Left ventricle myocardium inferior (tissue), 1 donor: ENCODE results near the gene MAP1A. TPM values are rescaled to one million over a fixed set of nuclear protein-coding genes. Genes with fewer than 3 reads are reported as not detected.
A peak's percentile ranks its signal among the peaks of the same experiment; 100 is the strongest.

Experiments
- DNase-seq: peaks from one replicate; pipeline ENCODE4 v3.0.0-alpha.2; 2020
- H3K27ac ChIP-seq: fragments of 200-600 bp; replicated peaks from 2 replicates; pipeline ENCODE4 v1.8.0; 2021
- H3K27me3 ChIP-seq: fragments of 200-600 bp; 2 replicates; pipeline ENCODE4 v1.8.0; 2021; ENCODE audit warnings: low read depth
- H3K36me3 ChIP-seq: fragments of 200-600 bp; 2 replicates; pipeline ENCODE4 v1.8.0; 2021
- H3K4me1 ChIP-seq: fragments of 200-600 bp; 2 replicates; pipeline ENCODE4 v1.8.0; 2021
- H3K4me3 ChIP-seq: fragments of 200-600 bp; 2 replicates; pipeline ENCODE4 v1.8.0; 2021; ENCODE audit warnings: mild to moderate bottlenecking, moderate library complexity
- H3K9me3 ChIP-seq: fragments of 200-600 bp; replicated peaks from 2 replicates; pipeline ENCODE4 v1.8.0; 2021
- intact Hi-C: fragments of 100-400 bp; cut with micrococcal nuclease; formaldehyde crosslinking; loops from one replicate; pipeline ENCODE4 v1.11.0; 2022
- total RNA-seq: library from RNA; stranded (reverse); fragmentation: NEBNext Ultra II Directional; extraction: Animal tissue kit (Norgen Biotek cat#: 25700); gene quantifications from one replicate; pipeline ENCODE4 v1.2.1, GENCODE V29; 2021
- TF ChIP-seq, protein P1 (sequence below): fragments of 200-600 bp; IDR thresholded peaks from 2 replicates; pipeline ENCODE4 v1.8.0; 2021; ENCODE audit warnings: antibody characterized with exemption, mild to moderate bottlenecking, borderline replicate concordance
- donor health status: DM: no; HTN: yes; CAD: no; lungs with severe emphysema.

The MAP1A gene
- total RNA-seq, 1 donor from 2014 or later: 56.0 TPM

DNA sequence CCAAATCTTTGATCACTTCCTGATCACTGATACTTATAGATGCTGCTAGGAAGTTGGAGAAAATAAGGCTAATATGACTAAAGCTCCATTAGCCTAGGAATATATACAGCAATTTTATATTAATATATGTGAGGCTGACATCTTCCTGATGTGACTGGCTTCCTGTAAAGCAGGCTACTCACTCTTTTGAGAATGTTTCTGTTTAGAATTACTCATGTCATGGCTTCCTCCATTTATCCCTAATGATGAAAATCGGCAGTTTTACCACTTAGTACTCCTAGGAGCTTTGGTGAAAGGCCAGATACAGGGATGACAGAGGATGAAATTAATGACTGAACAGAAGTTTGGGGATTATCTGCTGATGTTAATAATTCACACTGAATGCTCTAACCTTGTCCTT is 3.9 kb upstream of the MAP1A start:
- TF ChIP-seq, protein P1, sequence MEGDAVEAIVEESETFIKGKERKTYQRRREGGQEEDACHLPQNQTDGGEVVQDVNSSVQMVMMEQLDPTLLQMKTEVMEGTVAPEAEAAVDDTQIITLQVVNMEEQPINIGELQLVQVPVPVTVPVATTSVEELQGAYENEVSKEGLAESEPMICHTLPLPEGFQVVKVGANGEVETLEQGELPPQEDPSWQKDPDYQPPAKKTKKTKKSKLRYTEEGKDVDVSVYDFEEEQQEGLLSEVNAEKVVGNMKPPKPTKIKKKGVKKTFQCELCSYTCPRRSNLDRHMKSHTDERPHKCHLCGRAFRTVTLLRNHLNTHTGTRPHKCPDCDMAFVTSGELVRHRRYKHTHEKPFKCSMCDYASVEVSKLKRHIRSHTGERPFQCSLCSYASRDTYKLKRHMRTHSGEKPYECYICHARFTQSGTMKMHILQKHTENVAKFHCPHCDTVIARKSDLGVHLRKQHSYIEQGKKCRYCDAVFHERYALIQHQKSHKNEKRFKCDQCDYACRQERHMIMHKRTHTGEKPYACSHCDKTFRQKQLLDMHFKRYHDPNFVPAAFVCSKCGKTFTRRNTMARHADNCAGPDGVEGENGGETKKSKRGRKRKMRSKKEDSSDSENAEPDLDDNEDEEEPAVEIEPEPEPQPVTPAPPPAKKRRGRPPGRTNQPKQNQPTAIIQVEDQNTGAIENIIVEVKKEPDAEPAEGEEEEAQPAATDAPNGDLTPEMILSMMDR: no peak
- no peak overlapping the region for H3K4me3 ChIP-seq
- no peaks in the 10 kb centered on the region for H3K36me3 ChIP-seq
- no peaks in the 10 kb centered on the region for H3K9me3 ChIP-seq
- H3K4me1 ChIP-seq: peaks cover 83% of the 10 kb centered on the region
- intact Hi-C loops: no loop called here
- no peak for DNase-seq
- H3K27me3 ChIP-seq: peaks cover 8% of the 10 kb centered on the region
- H3K27ac ChIP-seq: peak overlapping the region; percentile 80

GRCh38 chr15:43514241-43515057 is 3.0 kb upstream of the MAP1A start:
- H3K27ac ChIP-seq: peak overlapping the region; percentile 80
- H3K4me3 ChIP-seq: no peak overlapping the region
- DNase-seq: peak; percentile 74
- no peaks in the 10 kb centered on the region for H3K9me3 ChIP-seq
- TF ChIP-seq, protein P1: peak; percentile 62
- intact Hi-C loops: no loop called here
- peaks cover 83% of the 10 kb centered on the region for H3K4me1 ChIP-seq
- no peaks in the 10 kb centered on the region for H3K36me3 ChIP-seq
- H3K27me3 ChIP-seq: peaks cover 8% of the 10 kb centered on the region

DNA sequence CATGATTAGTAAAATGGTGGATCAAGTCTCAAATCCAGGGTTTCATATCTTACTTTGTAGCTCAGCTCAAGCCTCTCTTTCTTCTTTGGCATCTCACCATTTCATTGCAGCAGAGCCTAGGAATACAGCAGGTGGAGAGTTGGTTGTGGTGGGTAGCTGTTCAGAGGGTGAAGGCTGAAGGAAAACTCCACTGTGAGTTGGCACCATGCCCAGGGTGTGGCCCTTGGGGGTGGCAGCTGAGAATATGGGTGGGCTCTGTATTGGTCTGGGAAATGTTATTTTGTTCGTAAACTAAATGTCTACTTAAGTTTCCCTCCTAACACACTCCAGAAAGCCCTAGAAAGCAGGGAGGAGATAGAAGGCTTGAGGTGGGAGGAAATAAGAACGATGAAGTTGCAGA is 1.7 kb upstream of the MAP1A start:
- Histone ChIP-seq H3K36me3 (peaks cover 3% of the 10 kb centered on the region), H3K4me1 (peaks cover 72% of the 10 kb centered on the region), H3K9me3 (no peaks in the 10 kb centered on the region), H3K4me3 (peak overlapping the region; percentile 66), H3K27me3 (peaks cover 8% of the 10 kb centered on the region), H3K27ac (peak overlapping the region; percentile 80)
- no peak for DNase-seq
- intact Hi-C loops: no loop called here
- TF ChIP-seq, protein P1: no peak

GRCh38 chr15:43516185-43516584 is 1.2 kb upstream of the MAP1A start:
- H3K4me3 ChIP-seq: peak overlapping the region; percentile 66
- H3K4me1 ChIP-seq: peaks cover 68% of the 10 kb centered on the region
- peaks cover 8% of the 10 kb centered on the region for H3K27me3 ChIP-seq
- TF ChIP-seq, protein P1: no peak
- H3K9me3 ChIP-seq: no peaks in the 10 kb centered on the region
- DNase-seq: peak; percentile 57
- H3K27ac ChIP-seq: peak overlapping the region; percentile 80
- intact Hi-C loops: no loop called here
- peaks cover 8% of the 10 kb centered on the region for H3K36me3 ChIP-seq

- intact Hi-C loops: no loop called here
- Histone ChIP-seq H3K27me3 (peaks cover 8% of the 10 kb centered on the region), H3K27ac (peak overlapping the region; percentile 80), H3K36me3 (peaks cover 15% of the 10 kb centered on the region), H3K9me3 (no peaks in the 10 kb centered on the region), H3K4me3 (peak overlapping the region; percentile 66), H3K4me1 (peaks cover 61% of the 10 kb centered on the region)
- TF ChIP-seq, protein P1: no peak
- no peak for DNase-seq
Observed at GRCh38 chr15:43516801-43517353, 531 bp upstream of the MAP1A start.
